GM23338 (cell line): ENCODE measurements around the gene KIF21A. TPM values are rescaled to one million over a fixed set of nuclear protein-coding genes. Genes with fewer than 3 reads are reported as not detected.
A peak's percentile ranks its signal among the peaks of the same experiment; 100 is the strongest.

Experiments used
- ATAC-seq: fragments of 200-7000 bp; cut with Tn5 transposase; 3 replicates; pipeline ENCODE4 v1.9.1; 2020
- DNase-seq: peaks from one replicate; pipeline ENCODE4 v3.0.0-alpha.2; 2015; ENCODE audit warnings: low spot score
- H2AFZ ChIP-seq: fragments of 200-600 bp; sonication (generic); 2 replicates; pipeline ENCODE4 v1.8.0; 2016; ENCODE audit warnings: antibody characterized with exemption, mild to moderate bottlenecking, moderate library complexity
- H3F3A ChIP-seq: fragments of 200-600 bp; sonication (generic); replicated peaks from 2 replicates; pipeline ENCODE4 v1.8.0; 2017; ENCODE audit warnings: antibody characterized with exemption, mixed run types, low read depth
- H3K27ac ChIP-seq: fragments of 200-600 bp; sonication (generic); 2 replicates; pipeline ENCODE4 v1.6.1; 2016; ENCODE audit warnings: low read depth
- H3K27me3 ChIP-seq: fragments of 200-600 bp; sonication (generic); 2 replicates; pipeline ENCODE4 v1.8.0; 2016; ENCODE audit warnings: mild to moderate bottlenecking, mixed run types, moderate library complexity; ENCODE audit not compliant: insufficient read depth
- H3K36me3 ChIP-seq: fragments of 200-600 bp; sonication (generic); 2 replicates; pipeline ENCODE4 v1.8.0; 2016; ENCODE audit warnings: mild to moderate bottlenecking; ENCODE audit not compliant: insufficient read depth
- H3K4me1 ChIP-seq: fragments of 200-600 bp; sonication (generic); 2 replicates; pipeline ENCODE4 v1.8.0; 2016; ENCODE audit warnings: mild to moderate bottlenecking, moderate library complexity; ENCODE audit not compliant: insufficient read depth
- H3K4me2 ChIP-seq: fragments of 200-600 bp; sonication (generic); 2 replicates; pipeline ENCODE4 v1.7.1; 2017; ENCODE audit warnings: mixed run types
- H3K4me3 ChIP-seq: fragments of 200-600 bp; sonication (generic); 2 replicates; pipeline ENCODE4 v1.6.1; 2016; ENCODE audit warnings: mixed run types
- H3K79me2 ChIP-seq: fragments of 200-600 bp; sonication (generic); replicated peaks from 2 replicates; pipeline ENCODE4 v1.8.0; 2017; ENCODE audit warnings: mild to moderate bottlenecking; ENCODE audit not compliant: insufficient read depth
- H3K9me2 ChIP-seq: fragments of 200-600 bp; sonication (generic); 2 replicates; pipeline ENCODE4 v1.8.0; 2017; ENCODE audit not compliant: insufficient read depth
- H4K20me1 ChIP-seq: fragments of 200-600 bp; sonication (generic); replicated peaks from 2 replicates; pipeline ENCODE4 v1.8.0; 2017; ENCODE audit warnings: mild to moderate bottlenecking; ENCODE audit not compliant: insufficient read depth
- H3K27ac Mint-ChIP-seq: 2 replicates; pipeline ENCODE4 v1.8.0; 2020; ENCODE audit warnings: inconsistent platforms, mild to moderate bottlenecking, moderate library complexity, mixed read lengths
- H3K27me3 Mint-ChIP-seq: 3 replicates; pipeline ENCODE4 v1.8.0; 2022; ENCODE audit warnings: low read depth, mild to moderate bottlenecking, moderate library complexity, mixed read lengths, inconsistent platforms; ENCODE audit not compliant: insufficient read depth, poor library complexity
- H3K36me3 Mint-ChIP-seq: 3 replicates; pipeline ENCODE4 v1.8.0; 2021; ENCODE audit warnings: low read depth, mild to moderate bottlenecking, inconsistent platforms, moderate library complexity, mixed read lengths
- H3K4me1 Mint-ChIP-seq: 3 replicates; pipeline ENCODE4 v1.8.0; 2020; ENCODE audit warnings: mild to moderate bottlenecking, inconsistent platforms, mixed read lengths
- H3K4me3 Mint-ChIP-seq: 3 replicates; pipeline ENCODE4 v1.8.0; 2021; ENCODE audit warnings: moderate library complexity, mild to moderate bottlenecking, inconsistent platforms, mixed read lengths
- H3K9me3 Mint-ChIP-seq: 3 replicates; pipeline ENCODE4 v1.8.0; 2020; ENCODE audit warnings: moderate library complexity, mild to moderate bottlenecking, inconsistent platforms, mixed read lengths
- EZH2 ChIP-seq: fragments of 200-600 bp; sonication (generic); IDR thresholded peaks from one replicate; pipeline ENCODE4 v1.8.0; 2017; ENCODE audit warnings: antibody characterized with exemption, mild to moderate bottlenecking, low read depth; ENCODE audit not compliant: unreplicated experiment
- EZH2phosphoT487 ChIP-seq: fragments of 200-600 bp; sonication (generic); IDR thresholded peaks from one replicate; pipeline ENCODE4 v1.8.1; 2018; ENCODE audit warnings: antibody characterized with exemption; ENCODE audit not compliant: unreplicated experiment
- NANOG ChIP-seq: IDR thresholded peaks from 2 replicates; pipeline ENCODE4 v1.6.1; 2016; ENCODE audit warnings: antibody characterized with exemption, borderline replicate concordance
- REST ChIP-seq: IDR thresholded peaks from one replicate; pipeline ENCODE4 v1.6.1; 2018; ENCODE audit warnings: antibody characterized with exemption; ENCODE audit not compliant: unreplicated experiment
- ZNF331 ChIP-seq: fragments of 250-450 bp; sonication (Bioruptor Pico); IDR thresholded peaks from 2 replicates; pipeline ENCODE4 v1.5.0; 2020; ENCODE audit warnings: low read depth, mild to moderate bottlenecking, moderate library complexity
- polyA plus RNA-seq: library from polyadenylated mRNA; unstranded; fragments of >200 nt; fragmentation: Nextera tagmentation; extraction: Ambion mirVana; gene quantifications from 2 replicates; pipeline ENCODE4 v1.2.1, GENCODE V29; 2016
- total RNA-seq: library from RNA; depleted of rRNA; stranded (reverse); fragments of >200 nt; shearing (Covaris generic); gene quantifications from 2 replicates; pipeline ENCODE4 v1.2.3, GENCODE V29; 2014
- TF ChIP-seq, protein P1 (sequence below): fragments of 250-450 bp; sonication (Bioruptor Pico); IDR thresholded peaks from 2 replicates; pipeline ENCODE4 v1.5.0; 2020; ENCODE audit warnings: mild to moderate bottlenecking, moderate library complexity
- TF ChIP-seq, protein P2 (sequence below), 2 experiments: fragments of 200-600 bp in 1 of 2; sonication (generic) in 1 of 2; conservative IDR thresholded peaks; 2 replicates each; pipeline versions ENCODE4 v1.5.1 to v1.6.1; 2016 to 2017; ENCODE audit warnings: antibody characterized with exemption in 2 of 2, low read depth in 2 of 2, mild to moderate bottlenecking in 2 of 2, moderate library complexity in 1 of 2

The KIF21A gene
- total and polyA plus RNA-seq, 2 experiments from 2014 or later = 28.8 to 32.0 TPM

DNA sequence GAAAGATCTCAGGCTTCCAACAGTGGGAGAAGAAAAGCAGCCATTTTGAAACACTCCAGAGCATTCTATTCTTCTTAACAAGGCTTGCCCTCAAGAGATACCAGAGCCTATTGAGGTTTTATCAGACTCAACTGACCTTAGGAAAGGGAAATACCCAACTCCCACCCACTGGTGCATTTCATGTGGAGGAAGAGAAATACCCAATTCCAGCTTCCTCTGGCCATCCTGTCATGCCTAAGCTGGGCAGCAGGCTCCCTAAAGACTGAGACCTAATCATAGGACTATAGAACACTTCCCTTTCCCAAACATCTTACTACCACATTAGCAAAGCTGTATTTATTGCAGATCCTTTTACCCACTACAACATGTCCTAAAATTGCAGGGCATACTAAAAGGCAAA is 164.5 kb downstream of the KIF21A start (continued):
- TF ChIP-seq EZH2phosphoT487 = no peak
- no peak for TF ChIP-seq ZNF331 (CRISPR knock-in tag)
- TF ChIP-seq, protein P1, sequence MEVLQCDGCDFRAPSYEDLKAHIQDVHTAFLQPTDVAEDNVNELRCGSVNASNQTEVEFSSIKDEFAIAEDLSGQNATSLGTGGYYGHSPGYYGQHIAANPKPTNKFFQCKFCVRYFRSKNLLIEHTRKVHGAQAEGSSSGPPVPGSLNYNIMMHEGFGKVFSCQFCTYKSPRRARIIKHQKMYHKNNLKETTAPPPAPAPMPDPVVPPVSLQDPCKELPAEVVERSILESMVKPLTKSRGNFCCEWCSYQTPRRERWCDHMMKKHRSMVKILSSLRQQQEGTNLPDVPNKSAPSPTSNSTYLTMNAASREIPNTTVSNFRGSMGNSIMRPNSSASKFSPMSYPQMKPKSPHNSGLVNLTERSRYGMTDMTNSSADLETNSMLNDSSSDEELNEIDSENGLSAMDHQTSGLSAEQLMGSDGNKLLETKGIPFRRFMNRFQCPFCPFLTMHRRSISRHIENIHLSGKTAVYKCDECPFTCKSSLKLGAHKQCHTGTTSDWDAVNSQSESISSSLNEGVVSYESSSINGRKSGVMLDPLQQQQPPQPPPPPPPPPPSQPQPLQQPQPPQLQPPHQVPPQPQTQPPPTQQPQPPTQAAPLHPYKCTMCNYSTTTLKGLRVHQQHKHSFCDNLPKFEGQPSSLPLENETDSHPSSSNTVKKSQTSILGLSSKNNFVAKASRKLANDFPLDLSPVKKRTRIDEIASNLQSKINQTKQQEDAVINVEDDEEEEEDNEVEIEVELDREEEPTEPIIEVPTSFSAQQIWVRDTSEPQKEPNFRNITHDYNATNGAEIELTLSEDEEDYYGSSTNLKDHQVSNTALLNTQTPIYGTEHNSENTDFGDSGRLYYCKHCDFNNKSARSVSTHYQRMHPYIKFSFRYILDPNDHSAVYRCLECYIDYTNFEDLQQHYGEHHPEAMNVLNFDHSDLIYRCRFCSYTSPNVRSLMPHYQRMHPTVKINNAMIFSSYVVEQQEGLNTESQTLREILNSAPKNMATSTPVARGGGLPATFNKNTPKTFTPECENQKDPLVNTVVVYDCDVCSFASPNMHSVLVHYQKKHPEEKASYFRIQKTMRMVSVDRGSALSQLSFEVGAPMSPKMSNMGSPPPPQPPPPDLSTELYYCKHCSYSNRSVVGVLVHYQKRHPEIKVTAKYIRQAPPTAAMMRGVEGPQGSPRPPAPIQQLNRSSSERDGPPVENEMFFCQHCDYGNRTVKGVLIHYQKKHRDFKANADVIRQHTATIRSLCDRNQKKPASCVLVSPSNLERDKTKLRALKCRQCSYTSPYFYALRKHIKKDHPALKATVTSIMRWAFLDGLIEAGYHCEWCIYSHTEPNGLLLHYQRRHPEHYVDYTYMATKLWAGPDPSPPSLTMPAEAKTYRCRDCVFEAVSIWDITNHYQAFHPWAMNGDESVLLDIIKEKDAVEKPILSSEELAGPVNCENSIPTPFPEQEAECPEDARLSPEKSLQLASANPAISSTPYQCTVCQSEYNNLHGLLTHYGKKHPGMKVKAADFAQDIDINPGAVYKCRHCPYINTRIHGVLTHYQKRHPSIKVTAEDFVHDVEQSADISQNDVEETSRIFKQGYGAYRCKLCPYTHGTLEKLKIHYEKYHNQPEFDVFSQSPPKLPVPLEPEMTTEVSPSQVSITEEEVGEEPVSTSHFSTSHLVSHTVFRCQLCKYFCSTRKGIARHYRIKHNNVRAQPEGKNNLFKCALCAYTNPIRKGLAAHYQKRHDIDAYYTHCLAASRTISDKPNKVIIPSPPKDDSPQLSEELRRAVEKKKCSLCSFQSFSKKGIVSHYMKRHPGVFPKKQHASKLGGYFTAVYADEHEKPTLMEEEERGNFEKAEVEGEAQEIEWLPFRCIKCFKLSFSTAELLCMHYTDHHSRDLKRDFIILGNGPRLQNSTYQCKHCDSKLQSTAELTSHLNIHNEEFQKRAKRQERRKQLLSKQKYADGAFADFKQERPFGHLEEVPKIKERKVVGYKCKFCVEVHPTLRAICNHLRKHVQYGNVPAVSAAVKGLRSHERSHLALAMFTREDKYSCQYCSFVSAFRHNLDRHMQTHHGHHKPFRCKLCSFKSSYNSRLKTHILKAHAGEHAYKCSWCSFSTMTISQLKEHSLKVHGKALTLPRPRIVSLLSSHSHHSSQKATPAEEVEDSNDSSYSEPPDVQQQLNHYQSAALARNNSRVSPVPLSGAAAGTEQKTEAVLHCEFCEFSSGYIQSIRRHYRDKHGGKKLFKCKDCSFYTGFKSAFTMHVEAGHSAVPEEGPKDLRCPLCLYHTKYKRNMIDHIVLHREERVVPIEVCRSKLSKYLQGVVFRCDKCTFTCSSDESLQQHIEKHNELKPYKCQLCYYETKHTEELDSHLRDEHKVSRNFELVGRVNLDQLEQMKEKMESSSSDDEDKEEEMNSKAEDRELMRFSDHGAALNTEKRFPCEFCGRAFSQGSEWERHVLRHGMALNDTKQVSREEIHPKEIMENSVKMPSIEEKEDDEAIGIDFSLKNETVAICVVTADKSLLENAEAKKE (CRISPR knock-in tag) = no peak
- TF ChIP-seq NANOG = no peak

- ATAC-seq = no peak
- Histone ChIP-seq H3K79me2 (no peaks in the 10 kb centered on the region), H3K27me3 (no peaks in the 10 kb centered on the region), H3K4me3 (no peak overlapping the region), H3K4me1 (no peaks in the 10 kb centered on the region), H3F3A (no peaks in the 10 kb centered on the region), H3K4me2 (no peak overlapping the region), H3K27ac (no peak overlapping the region), H4K20me1 (no peaks in the 10 kb centered on the region), H3K9me2 (no peaks in the 10 kb centered on the region), H2AFZ (peak overlapping the region; percentile 31; the same call in 1 of the 2 replicates), H3K36me3 (no peaks in the 10 kb centered on the region)
- peak overlapping the region; percentile 25; the same call in 1 of the 2 replicates for H3K27ac Mint-ChIP-seq
- TF ChIP-seq REST = no peak
- TF ChIP-seq, protein P2, sequence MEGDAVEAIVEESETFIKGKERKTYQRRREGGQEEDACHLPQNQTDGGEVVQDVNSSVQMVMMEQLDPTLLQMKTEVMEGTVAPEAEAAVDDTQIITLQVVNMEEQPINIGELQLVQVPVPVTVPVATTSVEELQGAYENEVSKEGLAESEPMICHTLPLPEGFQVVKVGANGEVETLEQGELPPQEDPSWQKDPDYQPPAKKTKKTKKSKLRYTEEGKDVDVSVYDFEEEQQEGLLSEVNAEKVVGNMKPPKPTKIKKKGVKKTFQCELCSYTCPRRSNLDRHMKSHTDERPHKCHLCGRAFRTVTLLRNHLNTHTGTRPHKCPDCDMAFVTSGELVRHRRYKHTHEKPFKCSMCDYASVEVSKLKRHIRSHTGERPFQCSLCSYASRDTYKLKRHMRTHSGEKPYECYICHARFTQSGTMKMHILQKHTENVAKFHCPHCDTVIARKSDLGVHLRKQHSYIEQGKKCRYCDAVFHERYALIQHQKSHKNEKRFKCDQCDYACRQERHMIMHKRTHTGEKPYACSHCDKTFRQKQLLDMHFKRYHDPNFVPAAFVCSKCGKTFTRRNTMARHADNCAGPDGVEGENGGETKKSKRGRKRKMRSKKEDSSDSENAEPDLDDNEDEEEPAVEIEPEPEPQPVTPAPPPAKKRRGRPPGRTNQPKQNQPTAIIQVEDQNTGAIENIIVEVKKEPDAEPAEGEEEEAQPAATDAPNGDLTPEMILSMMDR (conservative IDR thresholded peaks at IDR 0.05; ENCODE audit: low read depth in 2 of 2) = no peak
- TF ChIP-seq ZNF331 (CRISPR knock-in tag) = no peak
- TF ChIP-seq EZH2 = no peak
- H3K27me3 Mint-ChIP-seq = no peaks in the 10 kb centered on the region
- H3K36me3 Mint-ChIP-seq = no peaks in the 10 kb centered on the region
- DNase-seq = no peak
- no peaks in the 10 kb centered on the region for H3K9me3 Mint-ChIP-seq
- H3K4me3 Mint-ChIP-seq = no peak overlapping the region
- H3K4me1 Mint-ChIP-seq = no peaks in the 10 kb centered on the region
Measured at GRCh38 chr12:39277416-39277815, 165.5 kb downstream of the KIF21A start.
